ENCODE measurements around the gene NFIA.

The NFIA gene

GRCh38 chr1:61506944-61507500 lies 424.7 kb downstream of the NFIA start:
- no peak for DNase-seq (ENCODE audit: extremely low read depth in 1 of 2, low read depth in 1 of 2)
